K562 (cell line): ENCODE results near the gene CTSK. TPM values are rescaled to one million over a fixed set of nuclear protein-coding genes. Genes with fewer than 3 reads are reported as not detected.
A peak's percentile ranks its signal among the peaks of the same experiment; 100 is the strongest.

Experiments used
- ATAC-seq: fragments of 200-7000 bp; cut with Tn5 transposase; 3 replicates; pipeline ENCODE4 v1.9.1; 2020; ENCODE audit warnings: moderate library complexity
- BruUV-seq: library from RNA; stranded (reverse); fragments of 400-500 nt; replicated peaks from 2 replicates; lab custom pipeline; 2021; lab: Mats Ljungman, UMichigan
- CTCF ChIA-PET: fragments of 300-600 bp; formaldehyde crosslinking; extraction: SDS; loops from one replicate; lab custom pipeline; 2021; ENCODE audit warnings: low intra/inter-chr PET ratio; lab: Yijun Ruan, JAX
- POLR2A ChIA-PET: fragments of 300-600, 350-650 bp; sonication (Branson Sonifier 250); formaldehyde crosslinking; extraction: SDS; loops from one replicate; lab custom pipeline; 2021; ENCODE audit warnings: antibody characterized with exemption, inconsistent platforms; lab: Yijun Ruan, JAX
- DNase-seq, 4 experiments: peaks; one replicate each; pipeline versions ENCODE4 v3.0.0 to v3.0.0-alpha.2; 2011 to 2018; ENCODE audit warnings: low spot score in 3 of 4, mixed read lengths in 3 of 4; ENCODE audit errors: extremely low read depth in 1 of 4
- FAIRE-seq: peaks from 2 replicates; lab custom pipeline; 2011; peaks lifted over from hg19 to GRCh38; lab: Jason Lieb, UNC
- H2AFZ ChIP-seq: 2 replicates; pipeline ENCODE4 v1.6.0; 2011; ENCODE audit warnings: low read depth, low read length, control low read depth, inconsistent platforms
- H3K27ac ChIP-seq: fragments of 200-600 bp; 3 replicates; pipeline ENCODE4 v1.8.0; 2011; ENCODE audit warnings: low read depth, mild to moderate bottlenecking, control low read depth, inconsistent platforms, low read length, moderate library complexity, mixed read lengths; ENCODE audit errors: extremely low read depth
- H3K27me3 ChIP-seq, 2 experiments: fragments of 300-600 bp in 1 of 2; 2 replicates in 1 of 2; 3 replicates in 1 of 2; pipeline versions ENCODE4 v1.6.0 to v1.8.0; 2011; ENCODE audit warnings: inconsistent platforms in 2 of 2, low read length in 2 of 2, mild to moderate bottlenecking in 1 of 2, mixed read lengths in 1 of 2, moderate library complexity in 1 of 2; ENCODE audit not compliant: control insufficient read depth in 2 of 2, insufficient read depth in 2 of 2
- H3K36me3 ChIP-seq: fragments of 300-600 bp; 3 replicates; pipeline ENCODE4 v1.8.0; 2011; ENCODE audit warnings: mild to moderate bottlenecking, low read length, inconsistent platforms; ENCODE audit not compliant: control insufficient read depth, insufficient read depth
- H3K4me1 ChIP-seq, 2 experiments: fragments of 200-600 bp in 1 of 2; replicated peaks in 1 of 2; 2 replicates in 1 of 2; 3 replicates in 1 of 2; pipeline versions ENCODE4 v1.5.1 to v1.8.0; 2011; ENCODE audit warnings: inconsistent platforms in 2 of 2, low read length in 2 of 2, mild to moderate bottlenecking in 1 of 2, mixed read lengths in 1 of 2, moderate library complexity in 1 of 2; ENCODE audit not compliant: control insufficient read depth in 2 of 2, insufficient read depth in 2 of 2
- H3K4me2 ChIP-seq: 2 replicates; pipeline ENCODE4 v1.6.1; 2011; ENCODE audit warnings: low read length, control low read depth, inconsistent platforms, mixed read lengths; ENCODE audit not compliant: insufficient read depth
- H3K4me3 ChIP-seq: fragments of 200-600 bp; sonication (generic), shearing (Covaris generic); 2 replicates; pipeline ENCODE4 v1.5.1; 2016; ENCODE audit warnings: control low read depth, inconsistent platforms
- H3K79me2 ChIP-seq: fragments of 200-600 bp; 3 replicates; pipeline ENCODE4 v1.8.0; 2011; ENCODE audit warnings: low read length, inconsistent platforms; ENCODE audit not compliant: control insufficient read depth, insufficient read depth
- H3K9ac ChIP-seq, 2 experiments: 2 replicates each; pipeline versions ENCODE4 v1.6.0 to v1.6.1; 2011; ENCODE audit warnings: low read depth in 2 of 2, low read length in 2 of 2, control low read depth in 1 of 2, inconsistent platforms in 1 of 2, mild to moderate bottlenecking in 1 of 2, mixed read lengths in 1 of 2; ENCODE audit not compliant: insufficient read depth in 1 of 2
- H3K9me1 ChIP-seq: one replicate; pipeline ENCODE4 v1.6.0; 2011; ENCODE audit warnings: inconsistent platforms, mild to moderate bottlenecking, low read length, moderate library complexity; ENCODE audit not compliant: control insufficient read depth, insufficient read depth
- H3K9me3 ChIP-seq: replicated peaks from 2 replicates; pipeline ENCODE4 v1.5.1; 2011; ENCODE audit warnings: low read depth, low read length, inconsistent platforms; ENCODE audit not compliant: control insufficient read depth, insufficient read depth
- H4K20me1 ChIP-seq: replicated peaks from 2 replicates; pipeline ENCODE4 v1.6.1; 2011; ENCODE audit warnings: low read length, inconsistent platforms, mixed read lengths; ENCODE audit not compliant: control insufficient read depth, insufficient read depth
- CTBP1 ChIP-seq: fragments of 450-650 bp; IDR thresholded peaks from 2 replicates; pipeline ENCODE4 v1.6.1; 2016; ENCODE audit warnings: borderline replicate concordance
- DMBX1 ChIP-seq: fragments of 250-450 bp; sonication (Bioruptor Pico); IDR thresholded peaks from 2 replicates; pipeline ENCODE4 v1.8.0; 2022; ENCODE audit warnings: inconsistent platforms, mild to moderate bottlenecking, moderate library complexity, borderline replicate concordance
- FOS ChIP-seq: IDR thresholded peaks from 3 replicates; pipeline ENCODE4 v1.6.1; 2011; ENCODE audit not compliant: insufficient read length; ENCODE audit errors: extremely low read depth
- GTF2A2 ChIP-seq: IDR thresholded peaks from 2 replicates; pipeline ENCODE4 v1.6.1; 2016; ENCODE audit warnings: mild to moderate bottlenecking, missing genetic modification characterization, missing compliant biosample characterization
- HMBOX1 ChIP-seq: sonication (generic); IDR thresholded peaks from 2 replicates; pipeline ENCODE4 v1.6.1; 2016
- MEIS2 ChIP-seq: fragments of 450-650 bp; IDR thresholded peaks from 2 replicates; pipeline ENCODE4 v1.6.1; 2014; ENCODE audit warnings: mild to moderate bottlenecking; ENCODE audit not compliant: partially characterized antibody
- PHTF2 ChIP-seq: fragments of 250-450 bp; sonication (Bioruptor Pico); IDR thresholded peaks from 2 replicates; pipeline ENCODE4 v1.5.0; 2021; ENCODE audit warnings: mild to moderate bottlenecking
- PKNOX1 ChIP-seq: fragments of 450-650 bp; IDR thresholded peaks from 2 replicates; pipeline ENCODE4 v1.6.1; 2016
- RFX1 ChIP-seq: fragments of 450-650 bp; IDR thresholded peaks from 2 replicates; pipeline ENCODE4 v1.6.1; 2016; ENCODE audit warnings: mild to moderate bottlenecking, moderate library complexity
- TEAD2 ChIP-seq: fragments of 450-650 bp; IDR thresholded peaks from 2 replicates; pipeline ENCODE4 v1.6.1; 2016; ENCODE audit warnings: missing genetic modification characterization, control low read depth, missing compliant biosample characterization
- ZNF3 ChIP-seq: fragments of 250-450 bp; sonication (Bioruptor Pico); IDR thresholded peaks from 2 replicates; pipeline ENCODE4 v1.5.0; 2021; ENCODE audit warnings: mild to moderate bottlenecking, moderate library complexity
- WGBS: fragments of 100-300 bp; shearing (Covaris generic); methylation state at CpG from one replicate; pipeline ENCODE4 v1.1.6; 2016; ENCODE audit warnings: low coverage, mixed read lengths; ENCODE audit not compliant: insufficient coverage; ENCODE audit errors: missing lambda C conversion rate; 5-methylcytosine and 5-hydroxymethylcytosine counted together
- in situ Hi-C: fragments of 300-500 bp; cut with MboI; formaldehyde crosslinking; loops from 4 replicates; pipeline ENCODE4 v1.15.0; 2018; ENCODE audit warnings: inconsistent platforms, mixed read lengths
- intact Hi-C: fragments of 100-400 bp; cut with micrococcal nuclease; formaldehyde crosslinking; loops from 2 replicates; pipeline ENCODE4 v1.14.2; 2022
- polyA plus RNA-seq, 8 experiments: library from polyadenylated mRNA; depleted of rRNA in 4 of 8; stranded (reverse) in 5 of 8; unstranded in 3 of 8; fragments of >200 nt; fragmentation: Nextera tagmentation in 2 of 8; fragmentation: Illumina TruSeq in 1 of 8; extraction: Ambion mirVana in 2 of 8; extraction: Trizol in 1 of 8; gene quantifications; 2 replicates each; pipeline versions ENCODE4 v1.2.1 to v1.2.3, GENCODE V29; 2011 to 2014; ENCODE audit warnings: inconsistent platforms in 1 of 8, missing spikeins in 1 of 8
- total RNA-seq, 7 experiments: library from RNA; depleted of rRNA in 6 of 7; stranded (reverse); fragments of >200 nt in 6 of 7; fragmentation: Illumina TruSeq in 2 of 7; extraction: Trizol in 2 of 7; gene quantifications; 2 replicates each; pipeline versions ENCODE4 v1.2.1 to v1.2.3, GENCODE V29; 2011 to 2021; ENCODE audit warnings: low replicate concordance in 1 of 7

Gene CTSK
- total and polyA plus RNA-seq, 9 of the 15 experiments (the other 6 are each of a cell fraction or from before 2014, with no cell fraction given) = 0.84 to 2.5 (median 1.3) TPM

GRCh38 chr1:150798525-150798924 is 9.5 kb downstream of the CTSK start:
- Histone ChIP-seq H3K79me2 (no peaks in the 10 kb centered on the region), H3K9me3 (no peaks in the 10 kb centered on the region), H3K27me3 (no peaks in the 10 kb centered on the region), H3K27ac (no peak overlapping the region), H3K4me3 (no peak overlapping the region), H2AFZ (peak overlapping the region; percentile 49; the same call in 1 of the 2 replicates), H3K9ac (no peak overlapping the region), H3K4me2 (peak overlapping the region; percentile 5; the same call in 1 of the 2 replicates), H3K4me1 (peaks cover 0 to 11% of the 10 kb centered on the region in 2 experiments; a peak in 2 of 5 replicates), H3K36me3 (no peaks in the 10 kb centered on the region), H4K20me1 (no peaks in the 10 kb centered on the region), H3K9me1 (no peaks in the 10 kb centered on the region)
- DNase-seq (peak in 1 of 4 experiments; percentile 45), ATAC-seq (peak; percentile 74), FAIRE-seq (no peak)
- WGBS = 43% methylated on average over 4 of the region's 4 CpGs
- intact Hi-C loops = no loop called here
- CTCF ChIA-PET = no interaction called here
- TF ChIP-seq RFX1 (peak; percentile 20; the same call in 1 of the 2 replicates), MEIS2 (peak; percentile 33), PHTF2 (CRISPR knock-in tag) (no peak)
- POLR2A ChIA-PET = interaction anchor here (0.6 to 1.6 kb wide), 3 partner anchors 8 to 98 kb away, joined by 3 read pairs; no protein-coding TSS in a partner anchor
- in situ Hi-C loops = no loop called here
- no TSS peak for BruUV-seq

- ChIA-PET POLR2A (no interaction called here), CTCF (no interaction called here)
- H3K79me2 ChIP-seq = no peaks in the 10 kb centered on the region
- H2AFZ ChIP-seq = no peak overlapping the region
- no peaks in the 10 kb centered on the region for H3K9me3 ChIP-seq
- WGBS = 21% methylated on average over 3 of the region's 3 CpGs
- no peak overlapping the region for H3K4me2 ChIP-seq
- H3K36me3 ChIP-seq = no peaks in the 10 kb centered on the region
- intact Hi-C loops (no loop called here), in situ Hi-C loops (no loop called here)
- no peak overlapping the region for H3K4me3 ChIP-seq
- peaks cover 0 to 5% of the 10 kb centered on the region in 2 experiments; a peak in 2 of 5 replicates for H3K4me1 ChIP-seq
- DNase-seq = no peak
- TF ChIP-seq TEAD2 (tag) = no peak
- TF ChIP-seq DMBX1 (CRISPR knock-in tag) = no peak
- TF ChIP-seq HMBOX1 = peak; percentile 62; the same call in 1 of the 2 replicates
- no peak for TF ChIP-seq CTBP1
- no peak for TF ChIP-seq ZNF3 (CRISPR knock-in tag)
- no peak for TF ChIP-seq FOS
- TF ChIP-seq PKNOX1 = no peak
- no peak for TF ChIP-seq GTF2A2 (tag)
- H3K9ac ChIP-seq = no peak overlapping the region
- no peaks in the 10 kb centered on the region for H3K9me1 ChIP-seq
- no peak for ATAC-seq
- H4K20me1 ChIP-seq = no peaks in the 10 kb centered on the region
- H3K27me3 ChIP-seq = no peaks in the 10 kb centered on the region
- H3K27ac ChIP-seq = no peak overlapping the region
- FAIRE-seq = no peak
- BruUV-seq = no TSS peak
Measured at GRCh38 chr1:150796374-150796773, 11.7 kb downstream of the CTSK start.
